GM19099 (cell line): ENCODE data around the gene PLCL2.

Experiments used
- POLR2A ChIP-seq: IDR thresholded peaks from 3 replicates; pipeline ENCODE4 v1.6.1; 2011; ENCODE audit warnings: low read depth; ENCODE audit not compliant: insufficient read length; ENCODE audit errors: extremely low read depth

The PLCL2 gene

DNA sequence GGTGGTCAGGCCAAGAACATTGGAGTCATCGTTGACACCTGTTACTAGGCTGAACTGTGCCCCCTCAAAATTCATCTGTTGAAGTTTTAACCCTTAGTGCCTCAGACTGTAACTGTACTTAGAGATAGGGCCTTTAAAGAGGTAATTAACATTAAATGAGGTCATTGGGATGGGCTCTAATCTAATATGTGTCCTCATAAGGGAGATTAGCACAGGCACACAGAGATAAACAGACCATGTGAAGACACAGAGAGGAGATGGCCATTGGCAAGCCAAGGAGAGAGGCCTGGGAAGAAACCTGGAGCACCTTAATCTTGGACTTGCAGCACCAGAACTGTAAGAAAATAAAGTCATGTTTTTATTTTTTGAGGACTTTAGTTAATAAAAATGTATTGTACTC, 59.6 kb downstream of the PLCL2 start:
- no peak for TF ChIP-seq POLR2A

GRCh38 chr3:16945330-16945729, 60.6 kb downstream of the PLCL2 start:
- no peak for TF ChIP-seq POLR2A

- no peak for TF ChIP-seq POLR2A
Measured at GRCh38 chr3:16950282-16950681, 65.5 kb downstream of the PLCL2 start.

GRCh38 chr3:16950845-16951244, 66.1 kb downstream of the PLCL2 start:
- no peak for TF ChIP-seq POLR2A

DNA sequence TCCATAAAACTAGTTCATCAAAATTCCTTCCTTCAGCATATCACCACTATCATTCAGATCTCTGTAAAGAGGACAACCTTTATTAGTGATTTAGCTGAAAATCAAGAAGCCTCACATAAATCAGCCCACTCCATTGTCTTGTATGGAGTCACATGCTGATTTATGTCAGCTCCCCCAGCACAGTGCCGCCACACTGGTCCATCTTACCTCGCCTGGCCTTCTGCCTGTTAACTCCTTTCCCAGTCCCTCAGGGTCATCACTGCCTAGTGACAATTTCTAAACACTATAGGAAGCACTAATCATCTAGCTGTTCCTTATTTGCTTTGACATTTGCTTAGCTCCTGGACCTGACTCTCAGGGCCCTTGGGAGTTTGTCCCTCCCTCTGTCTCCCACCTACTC, 75.4 kb downstream of the PLCL2 start:
- TF ChIP-seq POLR2A = no peak

- TF ChIP-seq POLR2A = no peak
Measured at GRCh38 chr3:16961621-16962205, 77.0 kb downstream of the PLCL2 start.

DNA sequence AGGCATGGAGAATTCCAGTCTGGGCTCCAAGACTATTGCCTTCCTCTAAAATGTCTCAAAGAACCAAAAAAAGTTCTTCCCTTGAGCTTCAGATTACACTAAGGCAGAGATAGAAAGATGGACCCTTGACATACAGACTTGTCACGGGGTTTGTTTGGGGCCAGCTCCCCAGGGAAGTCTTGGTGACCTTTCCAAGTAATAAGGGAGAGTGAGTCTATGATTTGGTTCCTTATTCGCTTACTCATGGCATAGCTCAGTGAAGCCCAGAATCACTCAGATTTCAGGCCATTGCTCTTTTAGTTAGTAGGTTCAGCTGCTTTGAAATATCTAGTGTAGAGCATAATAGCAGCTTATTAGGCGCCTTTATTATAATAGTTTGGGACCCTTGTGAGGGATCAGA, 90.3 kb downstream of the PLCL2 start:
- TF ChIP-seq POLR2A = no peak

DNA sequence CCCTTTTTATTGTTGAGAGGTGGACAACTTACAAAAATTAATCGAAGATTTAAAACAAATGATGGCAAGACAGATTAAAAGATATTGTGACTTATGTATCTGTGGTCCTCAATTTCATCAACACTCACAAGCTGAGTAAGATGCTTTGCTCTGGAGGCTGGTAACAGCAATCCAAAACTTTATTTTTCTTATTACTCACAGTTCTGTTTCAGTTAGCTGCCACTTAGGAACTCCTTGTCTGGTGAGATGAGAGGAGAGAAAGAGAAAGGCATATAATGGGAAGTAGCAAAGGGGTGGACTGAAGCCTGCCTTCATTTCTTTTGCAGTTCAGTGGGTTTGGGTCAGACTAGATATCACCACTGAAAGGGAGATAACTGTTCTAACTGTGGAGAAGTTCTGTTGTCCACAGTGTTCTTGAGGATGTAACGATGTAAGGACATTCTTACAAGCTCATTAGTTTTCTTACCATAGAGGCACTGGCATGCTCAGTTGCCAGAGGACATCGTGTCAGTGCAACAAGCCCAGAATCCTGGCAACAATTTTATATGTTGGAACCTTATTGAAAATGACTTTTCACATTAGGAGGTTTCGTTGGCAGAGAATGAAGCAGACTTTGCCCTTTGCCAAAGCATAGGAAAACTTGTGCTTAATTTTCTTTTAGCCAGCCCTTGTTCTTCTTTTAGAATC, 93.6 kb downstream of the PLCL2 start:
- TF ChIP-seq POLR2A = no peak

- no peak for TF ChIP-seq POLR2A
Measured at GRCh38 chr3:16978921-16979271, 94.1 kb downstream of the PLCL2 start.

- TF ChIP-seq POLR2A = no peak
Measured at GRCh38 chr3:16982460-16982859, 97.7 kb downstream of the PLCL2 start.

DNA sequence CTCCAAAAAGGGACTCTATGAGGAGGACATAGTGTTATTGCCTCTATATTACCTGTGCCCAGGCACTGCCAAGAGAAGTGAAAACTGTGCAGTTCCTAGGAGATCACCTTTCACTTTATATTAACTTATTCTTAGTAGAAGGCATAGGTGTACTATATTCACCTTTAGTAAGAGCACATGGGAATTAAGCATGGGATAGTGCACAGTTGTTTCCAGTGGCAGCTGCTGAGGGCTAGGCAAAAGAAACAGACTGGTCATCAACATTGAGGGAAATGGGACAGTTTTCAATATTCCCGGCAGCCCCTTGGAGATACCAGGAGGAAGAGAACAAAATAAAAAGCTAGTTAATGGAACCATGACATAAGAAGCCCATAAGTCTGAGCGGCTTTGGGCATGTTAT, 100.9 kb downstream of the PLCL2 start:
- no peak for TF ChIP-seq POLR2A

DNA sequence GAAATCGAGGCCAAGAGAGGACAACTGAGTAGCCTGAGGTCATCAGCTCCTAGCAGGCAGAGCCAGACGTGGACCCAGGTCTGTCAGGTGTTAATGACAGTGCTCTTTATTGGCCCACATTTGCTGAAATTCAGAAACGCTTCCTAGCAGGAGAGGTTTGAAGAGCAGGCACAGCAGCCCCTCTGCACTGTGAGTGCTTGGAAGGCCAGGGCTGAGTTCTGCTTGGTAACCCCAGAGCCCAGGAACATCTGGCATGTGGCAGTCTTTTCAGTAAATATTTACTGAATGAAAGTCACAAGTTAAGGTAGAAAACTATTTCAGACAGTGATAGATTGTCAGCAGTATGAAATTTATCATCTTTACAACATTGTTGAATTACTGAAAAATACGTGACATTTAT, 102.4 kb downstream of the PLCL2 start:
- TF ChIP-seq POLR2A = no peak

DNA sequence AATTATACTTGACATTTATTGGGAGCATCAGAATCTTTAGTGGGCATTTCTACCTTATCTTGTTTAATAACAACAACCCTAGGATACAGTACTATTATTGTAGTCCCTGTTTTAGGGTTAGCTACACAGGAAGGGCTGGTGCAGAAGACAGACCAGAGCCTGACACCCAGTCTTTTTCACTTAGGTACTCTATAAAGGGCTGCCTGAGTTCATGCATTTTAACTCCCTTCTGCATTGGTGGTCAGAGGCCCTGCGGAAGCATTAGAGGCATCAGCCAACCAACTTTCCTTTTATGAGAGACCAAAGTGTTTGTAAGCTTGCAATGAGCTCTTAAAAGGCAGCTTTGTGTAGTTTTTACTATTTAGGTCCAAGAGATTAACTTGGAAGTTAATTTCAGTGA, 105.4 kb downstream of the PLCL2 start:
- TF ChIP-seq POLR2A = no peak

DNA sequence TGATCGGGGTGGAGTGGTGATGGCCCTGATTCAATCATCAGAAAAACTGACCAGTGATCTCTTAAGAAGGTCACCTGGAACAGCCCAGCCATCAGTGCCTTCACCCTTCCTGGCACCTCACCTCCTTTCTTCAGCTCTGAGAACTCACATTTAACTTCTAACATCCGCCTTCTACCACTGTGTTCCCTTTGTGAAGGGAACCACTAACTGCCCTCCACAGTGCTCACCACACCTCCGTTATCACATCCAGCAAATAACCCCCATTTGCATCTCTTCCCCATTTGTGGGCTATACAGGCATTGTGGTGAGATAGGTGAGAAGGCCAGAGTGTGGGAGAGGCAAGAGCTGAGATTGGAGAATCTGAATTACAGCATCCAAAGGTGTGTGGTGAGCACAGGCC, 107.4 kb downstream of the PLCL2 start:
- TF ChIP-seq POLR2A = no peak

GRCh38 chr3:16993227-16993626, 108.5 kb downstream of the PLCL2 start:
- TF ChIP-seq POLR2A = no peak

- TF ChIP-seq POLR2A = no peak
Measured at GRCh38 chr3:16994854-16995525, 110.2 kb downstream of the PLCL2 start.
